OCI-LY1 (cell line): ENCODE results near the gene FAAH.

ENCODE experiments used
- H2AFZ ChIP-seq: fragments of 200-600 bp; sonication (generic), shearing (Covaris generic); 2 replicates; pipeline ENCODE4 v1.6.0; 2014; ENCODE audit warnings: antibody characterized with exemption, mild to moderate bottlenecking, low read length
- H3F3A ChIP-seq: fragments of 200-600 bp; sonication (generic), shearing (Covaris generic); 2 replicates; pipeline ENCODE4 v1.6.0; 2014; ENCODE audit warnings: mild to moderate bottlenecking, antibody characterized with exemption, low read length, moderate library complexity; ENCODE audit not compliant: insufficient read depth
- H3K27ac ChIP-seq: fragments of 200-600 bp; sonication (generic); 2 replicates; pipeline ENCODE4 v1.5.1; 2014; ENCODE audit warnings: low read length, mixed run types, mild to moderate bottlenecking, low read depth; ENCODE audit not compliant: poor library complexity, severe bottlenecking
- H3K27me3 ChIP-seq: fragments of 200-600 bp; sonication (generic); 2 replicates; pipeline ENCODE4 v1.6.0; 2014; ENCODE audit warnings: antibody characterized with exemption, mild to moderate bottlenecking, low read length, moderate library complexity; ENCODE audit not compliant: insufficient read depth
- H3K36me3 ChIP-seq: fragments of 200-600 bp; sonication (generic); 2 replicates; pipeline ENCODE4 v1.6.1; 2014; ENCODE audit warnings: mild to moderate bottlenecking, antibody characterized with exemption, low read length, moderate library complexity, mixed read lengths; ENCODE audit not compliant: insufficient read depth
- H3K4me1 ChIP-seq: fragments of 200-600 bp; sonication (generic); 2 replicates; pipeline ENCODE4 v1.5.1; 2014; ENCODE audit warnings: mild to moderate bottlenecking, low read length, moderate library complexity; ENCODE audit not compliant: insufficient read depth, severe bottlenecking
- H3K4me2 ChIP-seq: fragments of 200-600 bp; sonication (generic), shearing (Covaris generic); 2 replicates; pipeline ENCODE4 v1.6.1; 2014; ENCODE audit warnings: low read length
- H3K4me3 ChIP-seq: fragments of 200-600 bp; sonication (generic); 2 replicates; pipeline ENCODE4 v1.5.1; 2014; ENCODE audit warnings: low read length, low read depth, mild to moderate bottlenecking, mixed read lengths; ENCODE audit not compliant: poor library complexity, severe bottlenecking
- H3K79me2 ChIP-seq: fragments of 200-600 bp; shearing (Covaris generic); 2 replicates; pipeline ENCODE4 v1.6.1; 2016; ENCODE audit warnings: mixed run types, low read length, mixed read lengths; ENCODE audit not compliant: insufficient read depth
- H3K9ac ChIP-seq: fragments of 200-600 bp; sonication (generic), shearing (Covaris generic); 2 replicates; pipeline ENCODE4 v1.6.1; 2014; ENCODE audit warnings: mild to moderate bottlenecking, low read length, mixed read lengths
- H3K9me2 ChIP-seq: fragments of 200-600 bp; sonication (generic), shearing (Covaris generic); 2 replicates; pipeline ENCODE4 v1.6.1; 2014; ENCODE audit warnings: low read depth, mild to moderate bottlenecking, low read length, mixed read lengths
- H3K9me3 ChIP-seq: fragments of 200-600 bp; shearing (Covaris generic); 2 replicates; pipeline ENCODE4 v1.6.1; 2014; ENCODE audit warnings: low read length, mixed read lengths
- H4K20me1 ChIP-seq: fragments of 200-600 bp; sonication (generic), shearing (Covaris generic); 2 replicates; pipeline ENCODE4 v1.6.0; 2016; ENCODE audit warnings: mild to moderate bottlenecking, low read length; ENCODE audit not compliant: insufficient read depth
- CTCF ChIP-seq: fragments of 200-600 bp; sonication (generic), shearing (Covaris generic); IDR thresholded peaks from 2 replicates; pipeline ENCODE4 v1.5.1; 2017; ENCODE audit warnings: mild to moderate bottlenecking, antibody characterized with exemption, low read length, moderate library complexity, mixed read lengths
- EZH2 ChIP-seq: fragments of 200-600 bp; sonication (generic), shearing (Covaris generic); IDR thresholded peaks from 2 replicates; pipeline ENCODE4 v1.8.0; 2017; ENCODE audit warnings: borderline replicate concordance, mixed run types, mild to moderate bottlenecking, antibody characterized with exemption, low read length, moderate library complexity, mixed read lengths

Gene FAAH

GRCh38 chr1:46448109-46448911 lies 54.2 kb downstream of the FAAH start:
- Histone ChIP-seq H3F3A (no peaks in the 10 kb centered on the region), H3K27ac (no peak overlapping the region), H3K4me3 (no peak overlapping the region), H3K36me3 (no peaks in the 10 kb centered on the region), H3K9me2 (no peaks in the 10 kb centered on the region), H3K9me3 (no peaks in the 10 kb centered on the region), H3K79me2 (no peaks in the 10 kb centered on the region), H3K4me2 (no peak overlapping the region), H2AFZ (no peak overlapping the region), H3K4me1 (no peaks in the 10 kb centered on the region), H4K20me1 (no peaks in the 10 kb centered on the region), H3K27me3 (peaks cover 11% of the 10 kb centered on the region; the same call in 1 of the 2 replicates), H3K9ac (no peak overlapping the region)
- TF ChIP-seq EZH2 (no peak), CTCF (no peak)

DNA sequence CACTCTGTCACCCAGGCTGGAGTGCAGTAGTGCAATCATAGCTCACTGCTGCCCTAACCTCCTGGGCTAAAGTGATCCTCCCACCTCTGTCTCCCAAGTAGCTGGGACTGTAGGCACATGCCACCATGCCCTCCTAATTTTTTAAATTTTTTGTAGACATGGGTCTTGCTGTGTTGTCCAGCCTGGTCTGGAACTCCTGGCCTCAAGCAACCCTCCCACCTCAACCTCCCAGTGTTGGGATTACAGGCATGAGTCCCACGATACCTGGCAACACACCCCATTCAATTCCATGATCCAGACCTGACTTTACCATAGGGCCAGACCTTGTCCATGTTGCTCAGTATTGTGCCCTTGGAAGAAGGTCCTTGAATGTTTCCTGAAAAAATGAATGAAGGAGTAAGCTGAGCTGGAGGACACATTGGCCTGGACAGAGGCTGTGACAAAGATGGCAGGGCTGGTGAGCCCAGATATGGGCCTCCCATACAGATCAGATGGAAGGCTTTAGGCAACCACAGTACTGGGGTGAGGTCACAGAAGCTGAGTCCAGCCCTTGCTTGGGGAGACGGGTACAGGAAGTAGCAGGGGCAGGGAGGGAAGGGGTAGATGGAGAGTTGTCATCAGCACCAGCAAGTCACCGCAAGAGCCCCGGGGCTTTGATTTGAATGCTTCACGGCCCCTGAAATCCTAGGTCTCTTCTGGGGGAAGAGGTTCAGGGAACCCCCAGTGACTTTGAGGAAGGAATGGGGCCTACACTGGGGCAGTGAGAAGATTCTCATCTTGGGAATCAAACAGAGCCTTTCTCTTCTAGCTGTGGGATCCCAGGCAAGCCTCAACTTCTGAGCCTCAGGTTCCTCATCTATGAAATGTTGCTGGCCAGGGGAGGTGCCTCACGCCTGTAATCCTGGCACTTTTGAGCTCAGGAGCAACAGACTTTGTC lies 55.4 kb downstream of the FAAH start:
- Histone ChIP-seq H3K4me1 (no peaks in the 10 kb centered on the region), H3K27me3 (peaks cover 8% of the 10 kb centered on the region; the same call in 1 of the 2 replicates), H2AFZ (no peak overlapping the region), H3K79me2 (no peaks in the 10 kb centered on the region), H3K4me2 (no peak overlapping the region), H4K20me1 (no peaks in the 10 kb centered on the region), H3F3A (no peaks in the 10 kb centered on the region), H3K4me3 (no peak overlapping the region), H3K36me3 (no peaks in the 10 kb centered on the region), H3K9me3 (no peaks in the 10 kb centered on the region), H3K27ac (no peak overlapping the region), H3K9ac (no peak overlapping the region), H3K9me2 (no peaks in the 10 kb centered on the region)
- TF ChIP-seq CTCF (no peak), EZH2 (no peak)

DNA sequence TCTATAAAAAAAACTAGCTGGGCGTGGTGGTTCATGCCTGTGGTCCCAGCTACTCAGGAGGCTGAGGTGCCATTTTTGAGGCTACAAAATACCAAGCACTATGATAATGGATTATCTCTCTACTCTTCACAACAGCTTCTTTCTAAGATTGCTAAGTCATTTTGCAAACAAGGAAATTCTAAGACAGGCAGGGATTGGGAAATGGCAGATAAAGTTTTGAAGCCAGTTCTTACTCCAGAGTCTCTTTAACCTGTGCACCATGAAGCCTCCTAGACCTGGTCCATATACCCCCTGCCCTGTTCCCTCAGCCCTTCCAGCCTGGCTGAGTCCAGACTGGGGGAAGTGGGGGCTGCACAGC lies 56.0 kb downstream of the FAAH start:
- no peaks in the 10 kb centered on the region for H3K36me3 ChIP-seq
- H3K4me1 ChIP-seq = no peaks in the 10 kb centered on the region
- H3K4me3 ChIP-seq = no peak overlapping the region
- H3K27me3 ChIP-seq = peaks cover 8% of the 10 kb centered on the region; the same call in 1 of the 2 replicates
- TF ChIP-seq CTCF (no peak), EZH2 (no peak)
- H4K20me1 ChIP-seq = no peaks in the 10 kb centered on the region
- H2AFZ ChIP-seq = no peak overlapping the region
- no peak overlapping the region for H3K9ac ChIP-seq
- H3K27ac ChIP-seq = no peak overlapping the region
- H3K9me2 ChIP-seq = no peaks in the 10 kb centered on the region
- H3F3A ChIP-seq = no peaks in the 10 kb centered on the region
- H3K9me3 ChIP-seq = no peaks in the 10 kb centered on the region
- no peaks in the 10 kb centered on the region for H3K79me2 ChIP-seq
- H3K4me2 ChIP-seq = no peak overlapping the region
